ENCODE results near the gene KMT5B.

- no peak for TF ChIP-seq CTCF (IDR thresholded peaks at IDR 0.05)
- no peak for TF ChIP-seq POLR2A (IDR thresholded peaks at IDR 0.05)
Observed at GRCh38 chr11:68216171-68216938, 3.3 kb upstream of the KMT5B start.

Measured in gastroesophageal sphincter (tissue), 3 donors.